Measurements from ENCODE around the gene DEDD.

- TF ChIP-seq SIN3A (IDR thresholded peaks at IDR 0.05; ENCODE audit: borderline replicate concordance, low read depth, low read length) (no peak), CTCF (IDR thresholded peaks at IDR 0.05) (no peak)
These were observed 27.4 kb upstream of the DEDD start for GRCh38 chr1:161159913-161160243.
